Mesenchymal stem cell (in vitro differentiated cells and primary cell): ENCODE data around the gene LRRC47.

Source experiments
- DNase-seq: peaks from one replicate; pipeline ENCODE4 v3.0.0-alpha.2; 2013
- H2AFZ ChIP-seq: one replicate; pipeline ENCODE4 v1.6.1; 2013; ENCODE audit warnings: low read depth, mild to moderate bottlenecking, control low read depth, inconsistent platforms, low read length, moderate library complexity
- H2AK5ac ChIP-seq: 2 replicates; pipeline ENCODE4 v1.6.1; 2013; ENCODE audit warnings: low read length, moderate library complexity, mild to moderate bottlenecking, inconsistent platforms; ENCODE audit not compliant: severe bottlenecking
- H2BK120ac ChIP-seq: one replicate; pipeline ENCODE4 v1.6.1; 2013; ENCODE audit warnings: low read depth, mild to moderate bottlenecking, inconsistent platforms, low read length, moderate library complexity
- H2BK12ac ChIP-seq, 2 experiments: one replicate each; pipeline ENCODE4 v1.6.1; 2013; ENCODE audit warnings: inconsistent platforms in 2 of 2, low read length in 2 of 2, mild to moderate bottlenecking in 2 of 2, moderate library complexity in 2 of 2, control low read depth in 1 of 2
- H2BK15ac ChIP-seq: one replicate; pipeline ENCODE4 v1.6.1; 2013; ENCODE audit warnings: mild to moderate bottlenecking, low read depth, inconsistent platforms; ENCODE audit not compliant: poor library complexity, severe bottlenecking
- H2BK5ac ChIP-seq: 2 replicates; pipeline ENCODE4 v1.6.1; 2013; ENCODE audit warnings: low read depth, mild to moderate bottlenecking, low read length, control low read depth, inconsistent platforms; ENCODE audit not compliant: poor library complexity, severe bottlenecking
- H3K14ac ChIP-seq, 2 experiments: one replicate each; pipeline ENCODE4 v1.6.1; 2013; ENCODE audit warnings: inconsistent platforms in 2 of 2, low read length in 2 of 2, control low read depth in 1 of 2, mild to moderate bottlenecking in 1 of 2, moderate library complexity in 1 of 2
- H3K18ac ChIP-seq, 2 experiments: one replicate each; pipeline ENCODE4 v1.6.1; 2013; ENCODE audit warnings: inconsistent platforms in 2 of 2, low read length in 2 of 2, control low read depth in 1 of 2, low read depth in 1 of 2, mild to moderate bottlenecking in 1 of 2
- H3K23ac ChIP-seq, 2 experiments: one replicate each; pipeline ENCODE4 v1.6.1; 2013; ENCODE audit warnings: inconsistent platforms in 2 of 2, low read length in 2 of 2, mild to moderate bottlenecking in 2 of 2, moderate library complexity in 2 of 2, control low read depth in 1 of 2
- H3K27ac ChIP-seq: 2 replicates; pipeline ENCODE4 v1.5.1; 2013; ENCODE audit warnings: mild to moderate bottlenecking, moderate library complexity, low read length, control low read depth, inconsistent platforms; ENCODE audit not compliant: poor library complexity, severe bottlenecking
- H3K27me3 ChIP-seq, 2 experiments: 2 replicates each; pipeline versions ENCODE4 v1.6.1 to v1.7.0; 2013; ENCODE audit warnings: low read length in 2 of 2, mild to moderate bottlenecking in 2 of 2, moderate library complexity in 2 of 2, control low read depth in 1 of 2, inconsistent platforms in 1 of 2; ENCODE audit not compliant: control insufficient read depth in 1 of 2, insufficient read depth in 1 of 2
- H3K36me3 ChIP-seq, 2 experiments: 2 replicates each; pipeline versions ENCODE4 v1.6.1 to v1.7.0; 2013; ENCODE audit warnings: low read length in 2 of 2, control low read depth in 1 of 2, inconsistent platforms in 1 of 2, low read depth in 1 of 2, mild to moderate bottlenecking in 1 of 2; ENCODE audit not compliant: insufficient read depth in 2 of 2, control insufficient read depth in 1 of 2
- H3K4ac ChIP-seq, 2 experiments: one replicate each; pipeline ENCODE4 v1.6.1; 2013; ENCODE audit warnings: inconsistent platforms in 2 of 2, low read length in 2 of 2, mild to moderate bottlenecking in 2 of 2, moderate library complexity in 2 of 2, control low read depth in 1 of 2, low read depth in 1 of 2
- H3K4me1 ChIP-seq: 2 replicates; pipeline ENCODE4 v1.6.1; 2013; ENCODE audit warnings: low read depth, low read length, control low read depth; ENCODE audit not compliant: control insufficient read depth, insufficient read depth
- H3K4me2 ChIP-seq: 2 replicates; pipeline ENCODE4 v1.6.1; 2013; ENCODE audit warnings: low read length, mild to moderate bottlenecking, inconsistent platforms; ENCODE audit not compliant: poor library complexity, severe bottlenecking
- H3K4me3 ChIP-seq, 2 experiments: 2 replicates each; pipeline versions ENCODE4 v1.5.1 to v1.7.0; 2013; ENCODE audit warnings: low read length in 2 of 2, mild to moderate bottlenecking in 2 of 2, control low read depth in 1 of 2, low read depth in 1 of 2; ENCODE audit not compliant: insufficient read depth in 1 of 2
- H3K79me1 ChIP-seq: replicated peaks from 2 replicates; pipeline ENCODE4 v1.6.1; 2013; ENCODE audit warnings: mild to moderate bottlenecking, control low read depth, low read length, inconsistent platforms; ENCODE audit not compliant: poor library complexity, severe bottlenecking
- H3K9ac ChIP-seq: 2 replicates; pipeline ENCODE4 v1.7.0; 2013; ENCODE audit warnings: mild to moderate bottlenecking, low read length, moderate library complexity
- H3K9me3 ChIP-seq: 2 replicates; pipeline ENCODE4 v1.7.0; 2013; ENCODE audit warnings: mild to moderate bottlenecking, low read length; ENCODE audit not compliant: control insufficient read depth
- H4K8ac ChIP-seq: one replicate; pipeline ENCODE4 v1.6.1; 2013; ENCODE audit warnings: inconsistent platforms, mild to moderate bottlenecking, low read length, moderate library complexity
- H4K91ac ChIP-seq: one replicate; pipeline ENCODE4 v1.6.1; 2013; ENCODE audit warnings: mild to moderate bottlenecking, low read length, inconsistent platforms
- WGBS: methylation state at CpG from one replicate; pipeline ENCODE4 v1.1.7; 2013; ENCODE audit warnings: mixed read lengths; 5-methylcytosine and 5-hydroxymethylcytosine counted together

Gene LRRC47

GRCh38 chr1:3746830-3747521 is 49.3 kb downstream of the LRRC47 start:
- under 1% methylated on average over 49 of the region's 73 CpGs for WGBS
- H3K4me1 ChIP-seq, result peaks cover 29% of the 10 kb centered on the region
- peak overlapping the region; percentile 78 for H4K8ac ChIP-seq
- no peak overlapping the region for H2BK15ac ChIP-seq
- peak overlapping the region in 1 of 2 experiments; percentile 66 for H3K18ac ChIP-seq
- peak overlapping the region in 1 of 2 experiments; percentile 81 for H3K4ac ChIP-seq
- H3K14ac ChIP-seq, result peak overlapping the region in 1 of 2 experiments; percentile 70
- H3K36me3 ChIP-seq, result peaks cover 11 to 15% of the 10 kb centered on the region in 2 experiments
- no peak overlapping the region for H2BK120ac ChIP-seq
- H2AK5ac ChIP-seq, result no peak overlapping the region
- H2AFZ ChIP-seq, result peak overlapping the region; percentile 36
- H3K79me1 ChIP-seq, result peaks cover 10% of the 10 kb centered on the region
- no peak overlapping the region for H4K91ac ChIP-seq
- H3K4me2 ChIP-seq, result peak overlapping the region; percentile 97
- no peak overlapping the region for H2BK12ac ChIP-seq
- H3K23ac ChIP-seq, result peak overlapping the region in 1 of 2 experiments; percentile 77
- H3K9me3 ChIP-seq, result no peaks in the 10 kb centered on the region
- peak overlapping the region; percentile 81 for H3K9ac ChIP-seq
- no peak overlapping the region for H2BK5ac ChIP-seq
- H3K4me3 ChIP-seq, result peak overlapping the region; percentile 79 to 85
- DNase-seq, result peak; percentile 73
- peaks cover 16 to 18% of the 10 kb centered on the region in 2 experiments for H3K27me3 ChIP-seq
- no peak overlapping the region for H3K27ac ChIP-seq

- Histone ChIP-seq H3K4ac (peak overlapping the region in 1 of 2 experiments; percentile 81), H3K4me3 (peak overlapping the region; percentile 79 to 85), H3K79me1 (peaks cover 10% of the 10 kb centered on the region), H3K9ac (peak overlapping the region; percentile 81), H2BK15ac (no peak overlapping the region), H3K4me2 (peak overlapping the region; percentile 97), H3K9me3 (no peaks in the 10 kb centered on the region), H2BK5ac (no peak overlapping the region), H3K14ac (peak overlapping the region in 1 of 2 experiments; percentile 70), H3K4me1 (peaks cover 29% of the 10 kb centered on the region), H3K27ac (no peak overlapping the region), H4K8ac (peak overlapping the region; percentile 78), H2BK120ac (no peak overlapping the region), H2AFZ (peak overlapping the region; percentile 36), H3K23ac (peak overlapping the region in 1 of 2 experiments; percentile 72), H3K27me3 (peaks cover 14 to 16% of the 10 kb centered on the region in 2 experiments), H3K18ac (peak overlapping the region in 1 of 2 experiments; percentile 66), H2BK12ac (no peak overlapping the region), H3K36me3 (peaks cover 12 to 21% of the 10 kb centered on the region in 2 experiments), H2AK5ac (no peak overlapping the region), H4K91ac (peak overlapping the region; percentile 9)
- no peak for DNase-seq
- WGBS, result 11% methylated on average over 35 of the region's 35 CpGs
Observed at GRCh38 chr1:3746389-3746829, 49.9 kb downstream of the LRRC47 start.

DNA sequence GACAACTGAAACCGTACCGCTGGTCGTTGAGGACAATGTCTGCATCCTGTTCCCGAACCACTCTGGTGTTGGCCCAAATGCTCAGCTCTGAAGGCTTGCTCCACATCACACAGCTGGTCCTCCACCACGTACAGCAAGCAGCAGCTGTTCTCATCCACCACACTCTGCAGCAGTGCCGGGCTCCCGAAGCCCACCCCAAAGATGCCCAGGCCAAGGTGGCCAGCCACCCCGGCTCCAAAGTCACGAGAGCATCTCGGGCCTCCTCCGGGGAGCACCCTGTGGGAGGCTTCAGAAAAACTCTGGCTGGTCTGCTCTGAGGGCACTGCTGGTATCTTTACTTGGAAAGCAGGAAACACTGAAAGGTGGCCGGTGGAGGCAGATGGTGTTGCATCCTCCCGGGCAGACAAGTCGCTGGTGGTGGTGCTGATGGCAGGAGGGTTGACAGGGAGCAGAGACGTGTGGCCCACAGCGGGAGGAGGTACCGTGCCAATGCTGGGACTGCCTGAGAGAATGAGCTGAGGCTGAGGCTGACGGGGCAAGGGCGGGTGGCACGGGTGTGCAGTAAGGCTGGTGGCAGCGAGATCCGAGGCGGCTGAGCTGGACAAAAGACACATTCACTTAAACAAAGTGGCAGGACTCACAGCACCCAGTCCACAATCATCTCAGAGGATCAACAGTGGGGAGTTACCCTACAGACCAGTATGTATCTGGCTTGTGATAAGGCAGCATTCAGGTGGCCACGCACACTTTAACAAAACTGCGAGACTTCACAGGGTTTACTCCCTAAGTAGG is 50.5 kb downstream of the LRRC47 start:
- no peak overlapping the region for H3K27ac ChIP-seq
- H2BK5ac ChIP-seq, result no peak overlapping the region
- H3K4me1 ChIP-seq, result peaks cover 29% of the 10 kb centered on the region
- DNase-seq, result peak; percentile 29
- no peak overlapping the region for H2BK15ac ChIP-seq
- no peaks in the 10 kb centered on the region for H3K9me3 ChIP-seq
- H3K4ac ChIP-seq, result no peak overlapping the region
- H3K9ac ChIP-seq, result no peak overlapping the region
- no peak overlapping the region for H2AFZ ChIP-seq
- no peak overlapping the region for H2BK120ac ChIP-seq
- H3K79me1 ChIP-seq, result peaks cover 10% of the 10 kb centered on the region
- peak overlapping the region in 1 of 2 experiments; percentile 85 for H3K4me3 ChIP-seq
- no peak overlapping the region for H4K8ac ChIP-seq
- H3K18ac ChIP-seq, result no peak overlapping the region
- H4K91ac ChIP-seq, result no peak overlapping the region
- H3K23ac ChIP-seq, result peak overlapping the region in 1 of 2 experiments; percentile 62
- H3K4me2 ChIP-seq, result peak overlapping the region; percentile 97
- no peak overlapping the region for H2AK5ac ChIP-seq
- no peak overlapping the region for H2BK12ac ChIP-seq
- peaks cover 8 to 9% of the 10 kb centered on the region in 2 experiments for H3K27me3 ChIP-seq
- 91% methylated on average over 25 of the region's 25 CpGs for WGBS
- H3K36me3 ChIP-seq, result peaks cover 12 to 26% of the 10 kb centered on the region in 2 experiments
- H3K14ac ChIP-seq, result no peak overlapping the region

DNA sequence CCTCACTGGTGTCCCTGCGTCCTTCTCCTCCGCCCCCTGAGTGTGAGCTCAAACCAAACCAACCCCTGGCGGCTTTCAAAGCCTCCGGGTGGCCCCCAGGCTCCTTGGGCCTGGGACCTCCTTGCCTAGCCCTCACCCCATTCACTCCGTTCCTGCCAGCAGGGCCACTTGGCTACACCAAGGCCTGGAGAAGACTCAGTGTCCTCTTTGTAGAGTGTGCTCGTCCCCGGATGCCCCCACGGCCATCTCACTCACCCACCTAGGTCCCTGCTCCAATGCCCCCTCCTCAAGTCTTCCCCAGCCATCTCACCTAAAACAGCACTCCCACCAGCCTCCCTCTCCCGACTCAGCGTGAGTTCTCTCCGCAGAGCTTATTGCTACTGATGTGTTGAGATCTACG is 51.2 kb downstream of the LRRC47 start:
- H2BK15ac ChIP-seq, result no peak overlapping the region
- H3K36me3 ChIP-seq, result peaks cover 14 to 30% of the 10 kb centered on the region in 2 experiments
- no peak overlapping the region for H3K4ac ChIP-seq
- no peak for DNase-seq
- no peak overlapping the region for H4K91ac ChIP-seq
- H3K18ac ChIP-seq, result no peak overlapping the region
- H3K4me3 ChIP-seq, result no peak overlapping the region
- no peak overlapping the region for H2AK5ac ChIP-seq
- H3K4me2 ChIP-seq, result no peak overlapping the region
- no peak overlapping the region for H3K23ac ChIP-seq
- no peak overlapping the region for H2BK5ac ChIP-seq
- no peak overlapping the region for H3K14ac ChIP-seq
- H2BK120ac ChIP-seq, result no peak overlapping the region
- WGBS, result 96% methylated on average over 12 of the region's 12 CpGs
- H2BK12ac ChIP-seq, result no peak overlapping the region
- peaks cover 3 to 4% of the 10 kb centered on the region in 2 experiments for H3K27me3 ChIP-seq
- no peaks in the 10 kb centered on the region for H3K9me3 ChIP-seq
- H3K9ac ChIP-seq, result no peak overlapping the region
- peaks cover 11% of the 10 kb centered on the region for H3K79me1 ChIP-seq
- H3K4me1 ChIP-seq, result peaks cover 29% of the 10 kb centered on the region
- H2AFZ ChIP-seq, result no peak overlapping the region
- H3K27ac ChIP-seq, result no peak overlapping the region
- H4K8ac ChIP-seq, result no peak overlapping the region
